Endodermal cell (in vitro differentiated cells): Measurements from ENCODE around the gene NDNF. TPM values are rescaled to one million over a fixed set of nuclear protein-coding genes. Genes with fewer than 3 reads are reported as not detected.

Experiments used
- DNase-seq: peaks from one replicate; pipeline ENCODE4 v3.0.0-alpha.2; 2017
- H3K27ac ChIP-seq: 2 replicates; pipeline ENCODE4 v1.5.1; 2013; ENCODE audit warnings: mild to moderate bottlenecking, low read depth, low read length, moderate library complexity
- H3K27me3 ChIP-seq: 2 replicates; pipeline ENCODE4 v1.6.1; 2013; ENCODE audit warnings: mild to moderate bottlenecking, low read length, moderate library complexity; ENCODE audit not compliant: insufficient read depth, control insufficient read depth, poor library complexity, severe bottlenecking
- H3K36me3 ChIP-seq: 2 replicates; pipeline ENCODE4 v1.7.0; 2013; ENCODE audit warnings: mild to moderate bottlenecking, low read length, moderate library complexity; ENCODE audit not compliant: control insufficient read depth, insufficient read depth
- H3K4me1 ChIP-seq: one replicate; pipeline ENCODE4 v1.7.0; 2013; ENCODE audit warnings: low read length; ENCODE audit not compliant: control insufficient read depth, insufficient read depth
- H3K4me3 ChIP-seq: 2 replicates; pipeline ENCODE4 v1.5.1; 2013; ENCODE audit warnings: mild to moderate bottlenecking, low read length, moderate library complexity
- H3K9ac ChIP-seq: 2 replicates; pipeline ENCODE4 v1.6.1; 2013; ENCODE audit warnings: mild to moderate bottlenecking, low read length, moderate library complexity; ENCODE audit not compliant: poor library complexity, severe bottlenecking; ENCODE audit errors: extremely low read depth
- H3K9me3 ChIP-seq: 2 replicates; pipeline ENCODE4 v1.6.1; 2013; ENCODE audit warnings: mild to moderate bottlenecking, low read length, moderate library complexity; ENCODE audit not compliant: control insufficient read depth
- H3K27ac Mint-ChIP-seq: 2 replicates; pipeline ENCODE4 v1.8.0; 2020; ENCODE audit warnings: mixed read lengths
- H3K27me3 Mint-ChIP-seq: 2 replicates; pipeline ENCODE4 v1.8.0; 2021; ENCODE audit warnings: mild to moderate bottlenecking, mixed read lengths; ENCODE audit not compliant: insufficient read depth
- H3K36me3 Mint-ChIP-seq: 2 replicates; pipeline ENCODE4 v1.8.0; 2020; ENCODE audit warnings: low read depth, mixed read lengths
- H3K4me1 Mint-ChIP-seq: 2 replicates; pipeline ENCODE4 v1.8.0; 2020; ENCODE audit warnings: mixed read lengths
- H3K4me3 Mint-ChIP-seq: 2 replicates; pipeline ENCODE4 v1.8.0; 2020; ENCODE audit warnings: mild to moderate bottlenecking, moderate library complexity, mixed read lengths
- H3K9me3 Mint-ChIP-seq: 2 replicates; pipeline ENCODE4 v1.8.0; 2020; ENCODE audit warnings: mild to moderate bottlenecking, mixed read lengths
- CTCF ChIP-seq: fragments of 200-600 bp; sonication (generic); conservative IDR thresholded peaks from 2 replicates; pipeline ENCODE4 v1.5.0; 2021; ENCODE audit warnings: antibody characterized with exemption, mild to moderate bottlenecking
- WGBS, 2 experiments: methylation state at CpG; one replicate each; pipeline versions ENCODE4 v1.1.5 to v1.1.7; 2013; ENCODE audit warnings: missing lambda C conversion rate in 2 of 2, mixed read lengths in 1 of 2; ENCODE audit not compliant: insufficient coverage in 1 of 2, insufficient read length in 1 of 2; 5-methylcytosine and 5-hydroxymethylcytosine counted together
- total RNA-seq, 2 donors: library from RNA; stranded (reverse); fragmentation: NEBNext Ultra II Directional in 1 of 2; extraction: Animal tissue kit (Norgen Biotek cat#: 25700) in 1 of 2; gene quantifications; 2 replicates in 1 of 2; 3 replicates in 1 of 2; pipeline ENCODE4 v1.2.1, GENCODE V29; 2021

Gene NDNF
- total RNA-seq, 2 donors from 2014 or later, result 2.4 to 3.6 TPM

DNA sequence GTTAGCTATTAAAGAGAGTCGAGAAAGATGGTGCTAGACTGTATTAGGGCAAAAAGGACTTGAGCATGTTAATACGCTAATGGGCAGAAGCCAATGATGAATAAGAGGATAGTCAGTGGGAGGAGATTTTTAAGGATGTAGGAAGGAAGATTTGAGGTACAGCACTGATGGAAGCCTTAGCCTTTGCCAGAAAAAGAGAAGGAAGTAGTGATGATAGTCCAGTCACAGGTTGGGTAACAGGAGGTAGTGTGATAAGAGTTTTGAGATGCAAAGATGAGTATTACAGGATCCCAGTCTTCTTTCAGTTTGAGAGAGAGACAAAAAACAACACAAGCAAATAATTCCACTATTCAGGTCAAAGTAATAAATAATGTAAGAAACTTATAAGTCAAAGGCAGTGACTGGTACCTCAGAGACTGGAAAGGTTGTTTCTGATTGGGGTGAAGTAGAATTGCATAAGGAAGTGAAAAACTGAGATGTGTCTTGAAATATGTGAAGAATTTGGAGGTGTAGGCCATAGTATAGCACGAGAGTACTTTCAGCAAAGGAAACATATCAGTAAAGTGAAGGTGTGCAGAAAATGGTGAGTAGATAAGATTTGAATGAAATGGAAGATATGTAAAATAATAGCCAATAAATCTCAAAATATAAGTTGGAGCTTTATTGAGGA lies 22.1 kb upstream of the NDNF start:
- 92 to 96% methylated on average over 3 of the region's 3 CpGs for whole genome bisulfite sequencing, 2 experiments
- no peak overlapping the region for H3K27ac ChIP-seq
- no peak overlapping the region for H3K4me3 Mint-ChIP-seq
- no peaks in the 10 kb centered on the region for H3K36me3 Mint-ChIP-seq
- H3K27me3 Mint-ChIP-seq, result no peaks in the 10 kb centered on the region
- no peak overlapping the region for H3K4me3 ChIP-seq
- no peak for DNase-seq
- no peak overlapping the region for H3K27ac Mint-ChIP-seq
- no peaks in the 10 kb centered on the region for H3K4me1 Mint-ChIP-seq
- no peaks in the 10 kb centered on the region for H3K27me3 ChIP-seq
- no peaks in the 10 kb centered on the region for H3K36me3 ChIP-seq
- no peak overlapping the region for H3K9ac ChIP-seq
- no peaks in the 10 kb centered on the region for H3K9me3 ChIP-seq
- no peak for TF ChIP-seq CTCF
- no peaks in the 10 kb centered on the region for H3K4me1 ChIP-seq
- no peaks in the 10 kb centered on the region for H3K9me3 Mint-ChIP-seq

- no peak overlapping the region for H3K9ac ChIP-seq
- no peak overlapping the region for H3K27ac ChIP-seq
- no peak overlapping the region for H3K4me3 ChIP-seq
- H3K4me1 ChIP-seq, result no peaks in the 10 kb centered on the region
- H3K4me3 Mint-ChIP-seq, result no peak overlapping the region
- no peaks in the 10 kb centered on the region for H3K9me3 ChIP-seq
- H3K27me3 Mint-ChIP-seq, result no peaks in the 10 kb centered on the region
- H3K27ac Mint-ChIP-seq, result no peak overlapping the region
- DNase-seq, result no peak
- no peaks in the 10 kb centered on the region for H3K4me1 Mint-ChIP-seq
- no peak for TF ChIP-seq CTCF
- no peaks in the 10 kb centered on the region for H3K36me3 ChIP-seq
- H3K36me3 Mint-ChIP-seq, result no peaks in the 10 kb centered on the region
- no peaks in the 10 kb centered on the region for H3K27me3 ChIP-seq
- no peaks in the 10 kb centered on the region for H3K9me3 Mint-ChIP-seq
Observed at GRCh38 chr4:121093261-121093660, 20.9 kb upstream of the NDNF start.

- Mint-ChIP-seq H3K4me3 (no peak overlapping the region), H3K4me1 (no peaks in the 10 kb centered on the region), H3K27me3 (no peaks in the 10 kb centered on the region), H3K36me3 (no peaks in the 10 kb centered on the region), H3K9me3 (no peaks in the 10 kb centered on the region), H3K27ac (no peak overlapping the region)
- H3K9me3 ChIP-seq, result no peaks in the 10 kb centered on the region
- H3K27me3 ChIP-seq, result no peaks in the 10 kb centered on the region
- H3K9ac ChIP-seq, result no peak overlapping the region
- no peak overlapping the region for H3K4me3 ChIP-seq
- H3K36me3 ChIP-seq, result no peaks in the 10 kb centered on the region
- no peaks in the 10 kb centered on the region for H3K4me1 ChIP-seq
- TF ChIP-seq CTCF, result no peak
- H3K27ac ChIP-seq, result no peak overlapping the region
- no peak for DNase-seq
Observed at GRCh38 chr4:121091941-121092340, 19.6 kb upstream of the NDNF start.
